ENCODE data around the gene SYNPR. TPM values are rescaled to one million over a fixed set of nuclear protein-coding genes. Genes with fewer than 3 reads are reported as not detected.

Gene SYNPR
- total and polyA plus RNA-seq, 12 donors = 0.01 to 0.71 (median 0.43) TPM; not detected in 7

- no peaks in the 10 kb centered on the region for H3K36me3 ChIP-seq
- intact Hi-C loops (cut with DNase I) = loop anchor here in 3 of 10 donors (2.0 to 10.0 kb wide), 4 partner anchors 609 to 907 kb away; no protein-coding TSS in a partner anchor
- WGBS, 2 donors = 67 to 82% methylated on average over 2 of the region's 2 CpGs
- TF ChIP-seq CTCF (IDR thresholded peaks at IDR 0.05) = no peak
- H3K4me1 ChIP-seq = no peaks in the 10 kb centered on the region
- DNase-seq (no peak), ATAC-seq (no peak)
- no peaks in the 10 kb centered on the region for H3K27me3 ChIP-seq
- H3K9me3 ChIP-seq = no peaks in the 10 kb centered on the region
- no peak overlapping the region for H3K4me3 ChIP-seq
- H3K27ac ChIP-seq = no peak overlapping the region
Measured at GRCh38 chr3:63231643-63232042, 46.5 kb upstream of the SYNPR start.

DNA sequence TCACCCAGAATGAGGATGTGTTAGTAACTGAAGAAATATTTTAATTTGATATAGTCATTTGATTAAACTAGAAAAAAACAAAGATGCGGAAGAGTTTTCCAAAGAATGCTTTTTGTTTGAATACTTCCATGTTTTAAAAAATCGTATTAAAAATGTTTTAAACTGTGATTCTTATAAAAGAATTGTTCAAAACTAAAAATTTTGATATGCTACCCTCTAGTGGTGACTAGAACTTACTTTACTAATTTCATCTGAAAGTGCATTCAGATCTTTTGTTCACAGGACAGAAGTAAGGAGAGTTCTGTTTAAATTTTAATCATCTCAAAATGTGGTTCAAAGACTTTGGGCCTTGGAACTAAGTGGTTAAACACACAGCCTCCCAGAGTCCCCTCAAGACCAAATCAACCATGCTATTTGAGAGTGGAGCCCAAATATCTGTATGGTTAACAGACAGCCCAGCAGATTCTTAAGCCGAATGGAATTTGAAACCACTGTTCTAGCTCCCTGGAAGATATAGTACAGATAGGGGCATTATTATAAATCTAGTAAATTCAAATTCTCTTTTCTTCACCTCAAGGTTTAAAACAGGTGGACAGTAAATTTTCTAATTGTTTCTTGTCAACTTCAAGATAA lies 45.2 kb upstream of the SYNPR start:
- 60 to 64% methylated on average over 3 of the region's 3 CpGs for WGBS, 2 donors
- TF ChIP-seq CTCF (IDR thresholded peaks at IDR 0.05) = peak in 7 of 9 donors; percentile 22 to 50 (median 39)
- H3K27ac ChIP-seq = no peak overlapping the region
- no peaks in the 10 kb centered on the region for H3K36me3 ChIP-seq
- DNase-seq = no peak
- no peak for ATAC-seq
- H3K27me3 ChIP-seq = no peaks in the 10 kb centered on the region
- no peaks in the 10 kb centered on the region for H3K4me1 ChIP-seq
- H3K9me3 ChIP-seq = no peaks in the 10 kb centered on the region
- intact Hi-C loops (cut with DNase I) = loop anchor here in 3 of 10 donors (2.0 to 10.0 kb wide), 4 partner anchors 610 to 908 kb away; no protein-coding TSS in a partner anchor
- H3K4me3 ChIP-seq = no peak overlapping the region

DNA sequence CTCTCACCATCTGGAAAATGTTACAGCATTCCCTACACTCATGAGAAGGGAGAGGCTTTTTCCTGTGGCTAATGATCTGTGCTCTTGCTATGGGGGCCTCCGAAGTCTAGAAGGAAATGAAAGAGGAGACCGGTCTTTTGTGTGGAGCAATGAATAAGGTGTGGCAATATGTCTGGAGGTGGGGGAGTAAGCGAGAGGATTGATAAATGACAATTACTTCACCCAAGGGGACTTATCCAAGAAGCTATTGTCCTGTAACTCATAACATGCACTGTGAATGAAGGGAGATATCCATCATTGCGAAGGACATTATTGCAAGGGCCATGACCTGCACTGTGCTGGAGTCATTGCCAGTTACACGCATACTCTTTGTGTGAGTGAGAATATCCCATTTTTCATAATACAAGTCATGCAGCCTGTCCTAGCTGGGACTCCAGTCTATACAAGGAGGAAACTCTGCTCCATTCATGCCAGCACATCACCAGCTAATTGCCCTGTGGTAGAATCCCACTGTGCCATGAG lies 37.7 kb upstream of the SYNPR start:
- Histone ChIP-seq H3K4me1 (no peaks in the 10 kb centered on the region), H3K27ac (no peak overlapping the region), H3K9me3 (no peaks in the 10 kb centered on the region), H3K36me3 (no peaks in the 10 kb centered on the region), H3K4me3 (no peak overlapping the region), H3K27me3 (peaks cover 0 to 3% (median 0%) of the 10 kb centered on the region in 7 donors)
- intact Hi-C loops (cut with DNase I) = no loop called here
- ATAC-seq (no peak), DNase-seq (no peak)
- 54 to 57% methylated on average over 5 of the region's 5 CpGs for WGBS, 2 donors
- TF ChIP-seq CTCF (IDR thresholded peaks at IDR 0.05) = no peak

- ATAC-seq = peak in 2 of 8 donors; percentile 62
- H3K36me3 ChIP-seq = no peaks in the 10 kb centered on the region
- intact Hi-C loops (cut with DNase I) = no loop called here
- no peaks in the 10 kb centered on the region for H3K9me3 ChIP-seq
- H3K4me1 ChIP-seq = peaks cover 0 to 4% (median 0%) of the 10 kb centered on the region in 9 donors
- TF ChIP-seq CTCF (IDR thresholded peaks at IDR 0.05) = no peak
- DNase-seq = no peak
- 37 to 54% methylated on average over 2 of the region's 2 CpGs for WGBS, 2 donors
- peaks cover 0 to 3% (median 0%) of the 10 kb centered on the region in 7 donors for H3K27me3 ChIP-seq
- no peak overlapping the region for H3K27ac ChIP-seq
- H3K4me3 ChIP-seq = no peak overlapping the region
Measured at GRCh38 chr3:63242124-63242523, 36.0 kb upstream of the SYNPR start.

Data from heart right ventricle (tissue), 16 donors.